ENCODE results near the gene CPS1. TPM values are rescaled to one million over a fixed set of nuclear protein-coding genes. Genes with fewer than 3 reads are reported as not detected.

The CPS1 gene
- total RNA-seq, 6 experiments from 2014 or later: 1,066 to 2,150 (median 1,343) TPM

DNA sequence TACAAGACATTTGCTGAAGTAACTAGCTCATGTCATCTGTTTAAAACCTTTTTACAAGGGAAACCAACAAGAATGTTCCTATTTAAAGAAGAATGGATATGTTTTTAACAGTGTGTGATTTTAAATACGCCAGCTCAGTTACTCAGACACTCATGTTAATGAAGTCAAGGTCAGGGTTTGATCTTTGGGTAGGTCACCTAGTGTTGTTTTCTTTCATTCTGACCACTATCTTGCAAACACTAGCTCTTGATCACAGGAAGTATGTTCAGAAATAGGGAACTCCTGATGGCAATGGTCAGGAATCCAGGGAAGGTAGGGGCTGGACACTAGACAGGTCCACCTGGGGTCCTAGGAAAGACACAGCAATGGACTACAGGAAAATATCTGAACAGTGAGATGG is 116.7 kb downstream of the CPS1 start:
- Histone ChIP-seq H3K9me3 (no peaks in the 10 kb centered on the region), H3K27ac (no peak overlapping the region), H3K4me1 (no peaks in the 10 kb centered on the region), H3K27me3 (no peaks in the 10 kb centered on the region), H3K36me3 (peaks cover 0 to 99% (median 51%) of the 10 kb centered on the region in 4 donors), H3K4me3 (no peak overlapping the region)
- DNase-seq: no peak
- intact Hi-C loops (cut with DNase I): no loop called here
- no peak for ATAC-seq
- WGBS (ENCODE audit: insufficient coverage, low coverage, low lambda C conversion rate, missing lambda C conversion rate): 80% methylated on average over 1 of the region's 1 CpG
- no peak for TF ChIP-seq POLR2A (IDR thresholded peaks at IDR 0.05)
- TF ChIP-seq, protein P1, sequence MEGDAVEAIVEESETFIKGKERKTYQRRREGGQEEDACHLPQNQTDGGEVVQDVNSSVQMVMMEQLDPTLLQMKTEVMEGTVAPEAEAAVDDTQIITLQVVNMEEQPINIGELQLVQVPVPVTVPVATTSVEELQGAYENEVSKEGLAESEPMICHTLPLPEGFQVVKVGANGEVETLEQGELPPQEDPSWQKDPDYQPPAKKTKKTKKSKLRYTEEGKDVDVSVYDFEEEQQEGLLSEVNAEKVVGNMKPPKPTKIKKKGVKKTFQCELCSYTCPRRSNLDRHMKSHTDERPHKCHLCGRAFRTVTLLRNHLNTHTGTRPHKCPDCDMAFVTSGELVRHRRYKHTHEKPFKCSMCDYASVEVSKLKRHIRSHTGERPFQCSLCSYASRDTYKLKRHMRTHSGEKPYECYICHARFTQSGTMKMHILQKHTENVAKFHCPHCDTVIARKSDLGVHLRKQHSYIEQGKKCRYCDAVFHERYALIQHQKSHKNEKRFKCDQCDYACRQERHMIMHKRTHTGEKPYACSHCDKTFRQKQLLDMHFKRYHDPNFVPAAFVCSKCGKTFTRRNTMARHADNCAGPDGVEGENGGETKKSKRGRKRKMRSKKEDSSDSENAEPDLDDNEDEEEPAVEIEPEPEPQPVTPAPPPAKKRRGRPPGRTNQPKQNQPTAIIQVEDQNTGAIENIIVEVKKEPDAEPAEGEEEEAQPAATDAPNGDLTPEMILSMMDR (IDR thresholded peaks at IDR 0.05): no peak

DNA sequence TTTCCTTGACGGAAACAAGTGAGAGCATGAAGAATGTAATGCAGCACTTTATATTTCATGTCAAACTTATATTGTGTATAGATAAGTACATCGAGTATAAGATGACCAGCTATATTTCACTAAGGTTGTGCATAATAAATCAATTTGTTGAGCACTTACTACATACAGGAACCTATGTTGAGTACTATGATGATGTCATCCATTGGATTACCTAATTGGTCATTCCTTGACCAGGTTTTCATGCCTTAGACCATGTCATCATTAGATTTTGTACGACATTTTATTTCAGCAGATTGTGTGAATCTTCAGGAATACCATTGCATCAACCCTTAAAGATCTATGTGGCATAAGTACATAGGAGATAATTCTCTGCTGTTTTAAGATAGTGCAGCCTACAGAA is 119.7 kb downstream of the CPS1 start:
- TF ChIP-seq, protein P1 (IDR thresholded peaks at IDR 0.05): no peak
- TF ChIP-seq POLR2A (IDR thresholded peaks at IDR 0.05): no peak
- no peak for DNase-seq
- intact Hi-C loops (cut with DNase I): no loop called here
- WGBS (ENCODE audit: insufficient coverage, low coverage, low lambda C conversion rate, missing lambda C conversion rate): 67% methylated on average over 3 of the region's 3 CpGs
- Histone ChIP-seq H3K27ac (no peak overlapping the region), H3K9me3 (no peaks in the 10 kb centered on the region), H3K27me3 (no peaks in the 10 kb centered on the region), H3K36me3 (peaks cover 0 to 99% (median 52%) of the 10 kb centered on the region in 4 donors), H3K4me3 (no peak overlapping the region), H3K4me1 (no peaks in the 10 kb centered on the region)
- ATAC-seq: peak in 1 of 4 donors; percentile 9

GRCh38 chr2:210681491-210681890 is 125.1 kb downstream of the CPS1 start:
- intact Hi-C loops (cut with DNase I): no loop called here
- TF ChIP-seq, protein P1 (IDR thresholded peaks at IDR 0.05): no peak
- peak; percentile 14 for TF ChIP-seq POLR2A (IDR thresholded peaks at IDR 0.05)
- Histone ChIP-seq H3K36me3 (peaks cover 0 to 55% (median 29%) of the 10 kb centered on the region in 4 donors), H3K4me1 (no peaks in the 10 kb centered on the region), H3K9me3 (no peaks in the 10 kb centered on the region), H3K27ac (no peak overlapping the region), H3K4me3 (no peak overlapping the region), H3K27me3 (no peaks in the 10 kb centered on the region)
- DNase-seq (no peak), ATAC-seq (peak in 1 of 4 donors; percentile 2)

- no peak for TF ChIP-seq POLR2A (IDR thresholded peaks at IDR 0.05)
- TF ChIP-seq, protein P1 (IDR thresholded peaks at IDR 0.05): no peak
- Histone ChIP-seq H3K4me1 (no peaks in the 10 kb centered on the region), H3K27me3 (no peaks in the 10 kb centered on the region), H3K9me3 (no peaks in the 10 kb centered on the region), H3K4me3 (no peak overlapping the region), H3K36me3 (peaks cover 0 to 6% (median 2%) of the 10 kb centered on the region in 4 donors), H3K27ac (no peak overlapping the region)
- DNase-seq (no peak), ATAC-seq (peak in 1 of 4 donors; percentile 1)
- 68% methylated on average over 3 of the region's 3 CpGs for WGBS (ENCODE audit: insufficient coverage, low coverage, low lambda C conversion rate, missing lambda C conversion rate)
- intact Hi-C loops (cut with DNase I): no loop called here
Observed at GRCh38 chr2:210686401-210686800, 130.0 kb downstream of the CPS1 start.
